Activated CD4-positive, alpha-beta memory T cell treated with anti-CD3 and anti-CD28 coated beads for 36 hours (primary cell): Measurements from ENCODE around the gene NEURL1B. TPM values are rescaled to one million over a fixed set of nuclear protein-coding genes. Genes with fewer than 3 reads are reported as not detected.

Source experiments
- CTCF ChIA-PET: fragments of 350-600 bp; sonication (Branson Sonifier 250); formaldehyde crosslinking; loops from one replicate; lab custom pipeline; 2021; ENCODE audit warnings: antibody characterized with exemption, inconsistent platforms; lab: Charles Lee
- POLR2A ChIA-PET: fragments of 350-600 bp; sonication (Branson Sonifier 250); formaldehyde crosslinking; loops from one replicate; lab custom pipeline; 2021; ENCODE audit warnings: antibody characterized with exemption; lab: Charles Lee
- DNase-seq: peaks from one replicate; pipeline ENCODE4 v3.0.0-alpha.2; 2020
- H3K27ac Mint-ChIP-seq: one replicate; pipeline ENCODE4 v1.8.0; 2021; ENCODE audit warnings: mixed read lengths
- H3K27me3 Mint-ChIP-seq: one replicate; pipeline ENCODE4 v1.8.0; 2021; ENCODE audit warnings: mixed read lengths
- H3K36me3 Mint-ChIP-seq: one replicate; pipeline ENCODE4 v1.8.0; 2021; ENCODE audit warnings: mixed read lengths
- H3K4me1 Mint-ChIP-seq: one replicate; pipeline ENCODE4 v1.8.0; 2021; ENCODE audit warnings: low read depth, mixed read lengths
- H3K4me3 Mint-ChIP-seq: one replicate; pipeline ENCODE4 v1.8.0; 2021; ENCODE audit warnings: mild to moderate bottlenecking, mixed read lengths
- H3K9me3 Mint-ChIP-seq: one replicate; pipeline ENCODE4 v1.8.0; 2021; ENCODE audit warnings: mixed read lengths
- intact Hi-C: fragments of 100-400 bp; cut with micrococcal nuclease; formaldehyde crosslinking; loops from one replicate; pipeline ENCODE4 v1.15.1; 2023
- total RNA-seq, 2 experiments: library from RNA; stranded (reverse); gene quantifications; one replicate each; pipeline ENCODE4 v1.2.3, GENCODE V29; 2021

The NEURL1B gene
- total RNA-seq, 2 experiments from 2014 or later: 0.29 to 0.38 TPM

DNA sequence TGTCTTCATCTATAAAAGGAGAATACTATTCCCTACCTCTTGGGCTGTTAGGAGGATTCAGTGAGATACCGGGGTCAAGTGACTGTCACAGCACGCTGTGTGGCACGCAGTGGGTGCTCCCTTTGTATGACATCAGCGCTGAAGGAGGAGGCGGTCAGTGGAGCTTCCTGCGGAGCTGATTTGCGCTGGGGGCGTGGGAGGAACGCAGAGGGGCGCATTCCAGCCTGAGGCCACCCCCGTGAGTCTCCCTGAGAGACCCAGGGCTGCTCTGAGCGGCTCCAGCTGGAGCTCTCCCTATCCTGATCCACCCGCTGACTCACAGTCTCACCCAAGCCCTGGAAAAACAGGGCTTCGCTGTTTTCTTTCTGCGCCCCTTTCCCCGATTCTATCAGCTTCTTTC, 24.3 kb upstream of the NEURL1B start:
- no peak overlapping the region for H3K4me3 Mint-ChIP-seq
- H3K27me3 Mint-ChIP-seq: peaks cover 2% of the 10 kb centered on the region
- H3K4me1 Mint-ChIP-seq: no peaks in the 10 kb centered on the region
- intact Hi-C loops: no loop called here
- no peak for DNase-seq
- H3K9me3 Mint-ChIP-seq: peaks cover 4% of the 10 kb centered on the region
- CTCF ChIA-PET: no interaction called here
- no peaks in the 10 kb centered on the region for H3K36me3 Mint-ChIP-seq
- no peak overlapping the region for H3K27ac Mint-ChIP-seq
- POLR2A ChIA-PET: no interaction called here

DNA sequence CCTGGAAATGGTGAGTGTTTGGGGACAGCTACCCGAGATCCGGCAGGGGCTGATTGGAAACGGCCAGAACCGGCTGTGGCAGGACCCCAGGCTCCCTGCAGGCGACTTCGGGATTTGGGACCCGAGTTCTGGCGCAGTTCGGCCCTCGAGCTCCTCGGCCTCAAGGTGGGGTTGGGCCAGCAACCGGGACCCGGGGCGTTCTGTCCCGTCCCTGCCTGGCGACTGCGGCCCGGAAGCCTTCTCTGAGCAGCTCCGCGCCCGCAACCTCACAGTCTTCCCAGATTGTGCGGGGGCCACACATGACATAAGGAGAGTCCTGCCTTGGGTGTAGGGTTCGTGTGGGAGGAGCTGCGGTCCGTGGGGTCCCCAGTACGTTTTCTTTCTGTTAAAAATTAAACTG, 23.2 kb upstream of the NEURL1B start:
- H3K27me3 Mint-ChIP-seq: no peaks in the 10 kb centered on the region
- CTCF ChIA-PET: interaction anchor here (0.6 kb wide), 1 partner anchor 79 kb away, joined by 3 read pairs; no protein-coding TSS in a partner anchor
- no peaks in the 10 kb centered on the region for H3K36me3 Mint-ChIP-seq

GRCh38 chr5:172618574-172619365, 22.3 kb upstream of the NEURL1B start:
- Mint-ChIP-seq H3K27ac (no peak overlapping the region), H3K36me3 (no peaks in the 10 kb centered on the region), H3K27me3 (no peaks in the 10 kb centered on the region), H3K4me3 (no peak overlapping the region), H3K4me1 (no peaks in the 10 kb centered on the region), H3K9me3 (peaks cover 3% of the 10 kb centered on the region)
- DNase-seq: no peak
- ChIA-PET POLR2A (no interaction called here), CTCF (no interaction called here)
- intact Hi-C loops: no loop called here

More for the DNA sequence above, 23.2 kb upstream of the NEURL1B start:
- intact Hi-C loops: no loop called here
- DNase-seq: no peak
- Mint-ChIP-seq H3K9me3 (peaks cover 4% of the 10 kb centered on the region), H3K4me3 (no peak overlapping the region), H3K27ac (no peak overlapping the region), H3K4me1 (no peaks in the 10 kb centered on the region)
- POLR2A ChIA-PET: no interaction called here

DNA sequence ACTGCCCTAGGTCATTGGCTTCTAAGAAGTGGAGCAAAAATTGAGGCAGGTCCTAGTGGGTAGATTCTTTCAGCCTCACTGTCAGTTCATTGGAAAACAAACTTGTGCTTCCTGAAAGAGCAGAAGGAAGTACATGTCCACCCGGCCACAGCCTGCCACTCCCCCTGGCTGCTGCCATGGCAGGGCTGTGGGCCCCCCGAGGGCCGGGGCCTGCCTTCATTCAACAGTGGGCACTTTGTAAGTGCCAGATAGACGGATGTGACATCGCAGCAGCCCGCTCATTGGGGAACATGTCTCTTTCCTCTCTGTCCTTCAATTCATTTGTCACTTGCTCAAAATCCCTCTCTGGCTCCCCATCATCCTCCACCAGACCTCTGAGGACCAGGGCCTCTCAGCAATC, 20.6 kb upstream of the NEURL1B start:
- no peaks in the 10 kb centered on the region for H3K36me3 Mint-ChIP-seq
- POLR2A ChIA-PET: no interaction called here

DNA sequence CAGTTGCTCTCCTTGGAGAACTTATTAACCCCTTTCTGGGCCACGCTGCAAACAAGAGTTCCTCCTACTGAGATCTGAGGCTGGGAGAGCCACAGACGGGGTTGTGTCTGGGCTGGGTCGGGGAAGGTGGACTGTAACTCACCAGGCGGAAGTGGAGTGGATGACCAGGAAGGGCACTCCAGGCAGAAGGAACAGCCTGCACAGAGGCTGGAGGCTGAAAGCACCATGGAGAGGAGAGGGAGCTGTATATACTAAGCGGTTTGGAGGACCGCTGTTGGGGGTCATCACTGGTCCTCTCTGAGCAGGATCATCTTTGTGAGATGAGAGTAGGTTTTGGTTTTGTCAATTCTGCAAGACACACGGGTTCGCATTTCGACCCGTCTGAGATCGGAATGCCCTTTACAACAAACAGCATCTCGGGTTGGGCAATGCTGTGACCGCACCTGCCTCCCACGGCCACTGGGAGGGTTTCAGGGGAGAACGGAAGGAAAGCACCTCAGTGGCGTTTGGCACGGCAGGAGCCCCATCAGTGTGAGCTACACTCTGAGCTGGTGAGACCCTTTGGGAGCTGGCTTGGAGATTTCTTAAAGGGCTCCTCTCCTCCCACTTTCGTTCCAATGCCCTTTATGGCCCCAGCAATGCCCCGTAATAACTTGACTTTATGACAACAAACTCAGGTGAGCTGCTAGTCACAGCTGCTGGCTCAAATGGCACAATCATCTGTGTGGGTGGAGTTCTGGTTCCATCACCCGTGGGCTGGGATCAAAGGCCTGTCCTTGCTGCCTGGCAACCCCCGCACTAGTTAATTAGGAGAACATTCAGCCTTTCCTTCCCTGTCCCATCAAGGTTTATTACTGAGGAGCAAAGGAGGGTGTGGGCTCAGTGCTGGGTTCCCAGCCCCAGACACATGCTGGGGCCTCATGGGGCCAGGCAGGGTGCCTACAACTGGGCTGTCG, 18.7 kb upstream of the NEURL1B start:
- POLR2A ChIA-PET: no interaction called here
- CTCF ChIA-PET: no interaction called here

More for the DNA sequence above, 20.6 kb upstream of the NEURL1B start:
- CTCF ChIA-PET: no interaction called here
- intact Hi-C loops: no loop called here
- DNase-seq: no peak
- H3K27ac Mint-ChIP-seq: no peak overlapping the region
- no peaks in the 10 kb centered on the region for H3K9me3 Mint-ChIP-seq
- no peaks in the 10 kb centered on the region for H3K4me1 Mint-ChIP-seq
- H3K27me3 Mint-ChIP-seq: no peaks in the 10 kb centered on the region
- no peak overlapping the region for H3K4me3 Mint-ChIP-seq

DNA sequence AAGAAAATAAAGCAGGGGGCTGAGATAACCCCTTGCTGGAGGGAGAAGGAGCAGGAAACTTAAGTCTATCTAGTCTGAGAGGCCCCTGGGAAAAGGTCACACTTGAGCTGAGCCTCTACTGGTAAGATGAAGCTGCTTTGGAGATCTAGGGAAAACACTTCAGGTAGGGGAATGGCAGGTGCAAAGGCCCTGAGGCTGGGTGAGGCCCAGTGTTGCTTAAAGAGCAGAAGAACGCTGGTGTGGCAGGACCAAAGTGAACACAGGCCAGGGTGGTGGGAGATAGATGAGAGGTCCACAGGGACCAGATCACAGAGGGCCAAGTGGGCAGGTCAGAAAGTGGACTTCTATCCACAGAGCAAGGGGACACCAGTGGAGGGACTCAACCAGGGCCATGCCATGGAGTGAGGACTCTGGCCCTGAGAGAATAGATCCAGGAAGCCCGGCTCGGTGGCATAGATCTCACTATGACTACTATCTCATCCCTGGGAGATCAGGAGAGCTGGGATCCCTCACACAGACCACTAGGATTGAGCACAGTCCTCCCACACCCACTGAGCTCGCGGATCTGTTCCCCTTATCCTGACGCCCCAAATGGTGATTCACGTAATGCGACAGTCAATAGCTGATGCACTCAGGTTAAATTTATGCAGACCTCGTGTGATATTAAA, 17.6 kb upstream of the NEURL1B start:
- no peaks in the 10 kb centered on the region for H3K27me3 Mint-ChIP-seq
- no peak overlapping the region for H3K4me3 Mint-ChIP-seq
- no peaks in the 10 kb centered on the region for H3K4me1 Mint-ChIP-seq
- no peak overlapping the region for H3K27ac Mint-ChIP-seq
- H3K9me3 Mint-ChIP-seq: no peaks in the 10 kb centered on the region
- no peaks in the 10 kb centered on the region for H3K36me3 Mint-ChIP-seq
- CTCF ChIA-PET: no interaction called here
- POLR2A ChIA-PET: no interaction called here
- intact Hi-C loops: no loop called here
- no peak for DNase-seq

More for the DNA sequence above, 18.7 kb upstream of the NEURL1B start:
- Mint-ChIP-seq H3K36me3 (no peaks in the 10 kb centered on the region), H3K4me3 (no peak overlapping the region), H3K9me3 (no peaks in the 10 kb centered on the region), H3K4me1 (no peaks in the 10 kb centered on the region), H3K27ac (no peak overlapping the region), H3K27me3 (no peaks in the 10 kb centered on the region)
- DNase-seq: no peak
- intact Hi-C loops: no loop called here

DNA sequence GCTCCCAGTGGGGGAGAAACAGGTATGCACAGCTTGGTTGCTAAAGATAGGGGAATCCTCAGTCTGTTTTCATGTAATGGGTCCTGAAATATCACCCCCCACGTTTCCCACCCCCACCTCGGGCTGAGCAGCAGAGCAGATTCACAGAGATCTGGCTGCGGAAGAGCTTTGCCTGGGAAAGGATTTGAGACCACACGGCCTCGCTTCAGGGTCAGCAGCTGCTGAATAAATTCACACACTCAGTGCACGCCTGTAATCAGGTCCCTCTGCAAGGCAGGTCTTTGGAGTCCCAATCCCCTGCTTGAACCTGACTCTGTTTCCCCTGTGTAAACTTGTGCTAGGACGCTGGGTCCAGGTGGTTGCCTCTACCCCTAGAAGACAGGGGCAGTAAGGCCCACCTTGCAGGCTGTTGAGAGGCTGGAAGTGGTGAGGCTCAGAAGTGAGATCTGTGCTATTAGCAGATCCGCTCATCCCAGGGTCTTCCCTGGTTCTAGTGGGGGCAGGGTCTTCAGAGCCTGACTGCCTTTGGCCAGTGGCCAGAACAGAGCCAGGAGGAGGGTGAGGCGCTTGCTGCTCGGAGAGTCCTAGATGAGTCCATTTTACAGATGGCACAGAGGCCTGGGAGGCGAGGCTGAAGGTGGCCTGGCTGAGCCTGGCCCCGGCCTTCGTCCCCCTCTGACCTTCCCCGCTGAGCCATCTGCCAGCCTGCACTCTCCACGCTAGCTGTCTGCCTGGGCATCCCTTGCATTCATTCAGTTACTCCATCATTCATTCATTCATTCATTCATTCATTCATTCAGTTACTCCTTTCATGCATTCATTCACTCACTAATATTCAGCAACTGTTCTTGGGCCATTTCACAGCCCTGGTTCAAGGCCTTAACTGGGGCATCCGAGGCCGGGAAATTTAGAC, 16.7 kb upstream of the NEURL1B start:
- H3K9me3 Mint-ChIP-seq: no peaks in the 10 kb centered on the region
- ChIA-PET POLR2A (no interaction called here), CTCF (no interaction called here)
- no peak for DNase-seq
- H3K4me1 Mint-ChIP-seq: no peaks in the 10 kb centered on the region
- intact Hi-C loops: no loop called here
- H3K4me3 Mint-ChIP-seq: no peak overlapping the region
- no peaks in the 10 kb centered on the region for H3K27me3 Mint-ChIP-seq
- no peak overlapping the region for H3K27ac Mint-ChIP-seq
- no peaks in the 10 kb centered on the region for H3K36me3 Mint-ChIP-seq

DNA sequence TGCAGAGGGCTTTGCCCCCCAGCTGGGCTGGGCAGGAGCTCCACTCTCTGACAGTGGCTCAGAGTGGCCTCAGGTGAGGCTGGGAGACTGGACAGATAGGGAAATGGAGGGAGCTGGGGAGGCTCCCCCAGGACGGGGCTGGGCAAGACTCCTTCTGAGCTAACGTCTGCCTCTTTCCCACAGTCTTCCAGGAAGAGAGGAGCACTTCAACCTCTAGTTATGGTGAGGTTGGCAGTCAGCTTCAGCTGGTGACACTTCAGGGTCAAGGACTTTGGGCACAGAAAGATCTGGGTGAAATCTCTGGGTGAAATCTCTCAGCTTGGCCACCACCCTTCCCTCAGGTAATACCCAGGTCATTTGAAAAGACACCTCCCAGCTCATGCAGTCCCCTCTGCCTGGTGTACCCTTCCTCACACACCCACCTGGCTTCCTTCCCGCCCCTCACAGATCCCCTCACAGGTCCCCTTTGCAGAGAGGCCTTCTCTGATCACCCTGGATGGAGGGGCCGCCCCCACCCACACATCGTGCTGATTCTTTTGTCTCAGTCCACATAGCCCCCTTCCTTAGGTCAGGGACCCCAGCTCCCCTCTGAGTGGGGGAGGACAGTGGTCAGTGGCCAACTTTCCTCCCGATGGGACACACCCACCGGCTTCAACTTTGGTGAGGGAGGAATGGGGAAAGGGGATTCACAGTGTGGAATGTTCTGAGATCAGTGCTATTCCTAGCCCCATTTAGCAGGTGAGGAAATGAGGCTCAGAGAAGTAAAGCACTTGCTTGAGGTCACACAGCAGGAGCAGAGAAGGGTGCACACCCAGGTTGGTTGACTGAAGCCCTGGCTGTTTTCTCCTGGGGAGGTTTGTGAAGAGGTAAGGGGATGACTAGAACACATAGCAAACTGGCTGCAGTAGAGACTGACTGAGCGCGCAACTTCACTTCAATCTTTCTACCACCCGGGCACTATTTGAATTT, 15.8 kb upstream of the NEURL1B start:
- intact Hi-C loops: no loop called here
- H3K27me3 Mint-ChIP-seq: no peaks in the 10 kb centered on the region
- no peaks in the 10 kb centered on the region for H3K36me3 Mint-ChIP-seq
- no peaks in the 10 kb centered on the region for H3K4me1 Mint-ChIP-seq
- no peak overlapping the region for H3K4me3 Mint-ChIP-seq
- POLR2A ChIA-PET: no interaction called here
- H3K27ac Mint-ChIP-seq: no peak overlapping the region
- H3K9me3 Mint-ChIP-seq: no peaks in the 10 kb centered on the region
- no peak for DNase-seq
- CTCF ChIA-PET: no interaction called here

- Mint-ChIP-seq H3K27ac (no peak overlapping the region), H3K36me3 (no peaks in the 10 kb centered on the region), H3K4me1 (no peaks in the 10 kb centered on the region), H3K9me3 (no peaks in the 10 kb centered on the region), H3K4me3 (no peak overlapping the region), H3K27me3 (no peaks in the 10 kb centered on the region)
- intact Hi-C loops: no loop called here
- DNase-seq: no peak
- ChIA-PET CTCF (no interaction called here), POLR2A (no interaction called here)
Measured at GRCh38 chr5:172626031-172626581, 15.0 kb upstream of the NEURL1B start.

- no peaks in the 10 kb centered on the region for H3K27me3 Mint-ChIP-seq
- H3K4me1 Mint-ChIP-seq: no peaks in the 10 kb centered on the region
- intact Hi-C loops: no loop called here
- DNase-seq: no peak
- no peaks in the 10 kb centered on the region for H3K36me3 Mint-ChIP-seq
- H3K4me3 Mint-ChIP-seq: no peak overlapping the region
- no peaks in the 10 kb centered on the region for H3K9me3 Mint-ChIP-seq
- ChIA-PET CTCF (no interaction called here), POLR2A (no interaction called here)
- no peak overlapping the region for H3K27ac Mint-ChIP-seq
Measured at GRCh38 chr5:172630082-172630481, 11.0 kb upstream of the NEURL1B start.
